Endometrial microvascular endothelial cells (primary cell): ENCODE data around the gene REN. TPM values are rescaled to one million over a fixed set of nuclear protein-coding genes. Genes with fewer than 3 reads are reported as not detected.

Experiments
- in situ Hi-C: cut with HindIII; loops from 2 replicates; pipeline ENCODE4 v1.10.0; 2017; ENCODE audit warnings: low sequenced_read_pairs, low pct_unique_long_range_greater_than_20kb; ENCODE audit errors: inconsistent ontology term
- total RNA-seq: library from RNA; depleted of rRNA; stranded (reverse); fragments of >200 nt; gene quantifications from one replicate; pipeline ENCODE4 v1.2.3, GENCODE V29; 2015; ENCODE audit errors: inconsistent ontology term

Gene REN
- total RNA-seq, 1 donor from 2014 or later = not detected

DNA sequence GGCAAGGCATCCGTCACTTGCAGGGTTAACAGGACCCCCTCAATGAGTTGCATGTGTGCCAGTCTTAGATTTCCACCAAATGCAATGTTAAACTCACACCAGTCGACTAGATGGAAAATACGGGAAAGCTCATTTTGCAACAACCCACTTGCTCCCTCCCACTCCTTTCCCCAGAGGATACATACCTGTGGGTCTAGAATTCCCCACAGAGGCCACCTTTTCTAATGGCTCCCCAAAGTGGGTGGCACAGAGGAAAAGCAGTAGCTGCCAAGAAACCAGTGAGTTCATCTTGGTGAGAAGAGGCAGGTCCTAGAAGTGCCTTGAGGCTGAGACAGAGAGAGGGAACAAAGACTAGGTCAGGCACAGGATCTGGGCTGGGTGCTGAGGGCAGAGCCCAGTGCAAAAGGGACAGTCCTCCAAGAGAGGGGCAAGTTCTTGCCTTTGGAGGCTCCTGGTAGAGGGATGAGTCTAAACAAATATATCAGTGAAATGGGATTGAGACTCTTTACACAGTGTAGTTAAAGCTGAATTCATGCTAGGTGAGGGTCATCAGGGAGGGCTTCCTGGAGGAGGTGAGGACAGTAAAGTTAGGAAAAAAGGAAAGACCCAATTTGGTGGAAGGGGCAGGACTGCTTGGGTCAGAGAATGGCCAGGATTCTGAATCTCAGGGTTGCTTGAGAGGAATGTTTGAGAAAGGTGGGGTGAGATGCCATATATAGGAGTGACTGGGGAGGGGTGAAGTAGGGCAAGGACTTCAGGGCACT lies 26.6 kb upstream of the REN start:
- in situ Hi-C loops = no loop called here

DNA sequence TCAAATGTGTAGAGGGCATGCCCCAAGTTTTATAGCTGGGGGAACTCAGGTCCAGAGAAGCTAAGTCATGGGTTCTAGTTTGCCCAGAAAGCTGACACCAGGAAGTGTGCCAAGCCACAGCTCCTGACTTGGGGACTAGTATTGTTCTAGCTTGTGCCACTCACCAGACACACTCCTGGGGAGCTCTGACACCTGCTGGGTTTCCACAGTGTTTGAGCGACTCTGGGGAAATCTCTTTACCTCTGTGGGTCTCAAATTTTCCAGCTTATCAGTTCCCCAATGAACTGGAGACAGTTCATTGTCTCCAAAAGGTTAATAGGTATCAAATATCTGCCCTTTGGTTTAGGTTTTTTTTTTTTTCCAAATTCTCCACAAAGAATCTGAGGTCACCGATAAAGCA lies 25.9 kb upstream of the REN start:
- in situ Hi-C loops = no loop called here

DNA sequence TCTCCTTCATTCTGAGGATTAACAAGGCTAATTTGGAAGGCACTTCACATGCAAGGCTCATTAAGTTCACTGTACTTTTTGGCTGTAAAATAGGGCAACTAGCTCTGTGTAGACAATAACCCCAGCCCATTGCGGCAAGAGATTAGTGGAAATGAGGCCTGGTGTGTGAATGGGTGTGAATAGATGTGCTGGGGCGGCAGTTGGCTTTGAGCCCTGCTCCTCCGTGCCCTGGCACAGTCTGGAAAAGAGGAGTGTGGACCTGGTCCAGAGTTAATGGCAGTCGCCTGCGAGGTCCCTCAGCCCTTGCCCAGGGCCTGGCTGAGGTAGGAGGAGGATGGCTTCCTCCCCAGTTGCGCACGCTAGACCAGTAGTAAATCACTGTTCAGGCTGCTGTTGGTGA lies 25.3 kb upstream of the REN start:
- in situ Hi-C loops = no loop called here

DNA sequence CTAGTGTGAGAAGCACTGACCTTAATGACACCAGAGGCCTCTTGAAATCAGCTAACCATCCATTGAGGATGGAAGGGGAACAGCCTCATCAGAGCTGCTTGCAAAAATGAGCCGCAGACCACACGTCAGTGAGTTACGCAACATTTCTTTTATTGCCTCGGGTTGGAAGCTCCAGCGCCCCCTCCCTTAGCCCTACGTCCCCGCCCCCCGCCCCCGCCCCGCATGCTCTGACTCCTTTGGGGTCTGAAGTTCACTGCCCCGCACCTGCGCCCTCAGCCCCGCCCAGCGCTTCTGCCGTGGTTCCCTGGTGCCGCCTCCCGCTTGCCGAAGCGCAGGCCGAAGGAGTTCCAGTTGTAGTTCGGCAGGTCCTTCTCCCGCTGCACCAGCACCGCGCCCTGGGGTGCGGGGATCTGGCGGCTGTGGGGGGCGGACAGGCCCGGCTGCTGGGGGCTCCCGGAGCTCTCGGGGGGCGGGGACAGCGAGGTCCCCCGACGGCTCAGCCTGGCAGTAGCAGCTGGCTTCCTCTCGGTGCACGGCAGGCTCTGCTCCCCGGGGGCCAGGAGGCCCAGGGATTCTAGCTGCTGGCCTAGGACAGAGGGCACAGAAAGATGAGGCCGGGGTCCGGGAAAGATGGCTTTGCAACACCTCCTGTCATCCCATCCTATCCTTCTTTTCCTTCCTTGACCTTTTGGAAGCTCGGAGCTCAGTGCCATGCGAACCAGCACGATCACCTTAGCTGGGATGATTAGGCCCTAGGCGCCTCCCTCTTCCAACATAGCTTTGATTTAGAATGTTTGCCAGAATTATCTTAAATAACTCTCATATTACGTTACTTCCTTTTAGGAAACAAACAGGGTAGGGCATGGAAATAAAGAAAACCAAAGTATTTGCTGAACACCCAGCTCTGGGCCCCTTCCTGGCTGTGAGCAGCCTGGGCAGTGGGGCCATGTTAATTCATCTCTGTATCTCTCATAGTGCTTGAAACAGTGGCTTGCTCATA lies 24.4 kb upstream of the REN start:
- in situ Hi-C loops = no loop called here

DNA sequence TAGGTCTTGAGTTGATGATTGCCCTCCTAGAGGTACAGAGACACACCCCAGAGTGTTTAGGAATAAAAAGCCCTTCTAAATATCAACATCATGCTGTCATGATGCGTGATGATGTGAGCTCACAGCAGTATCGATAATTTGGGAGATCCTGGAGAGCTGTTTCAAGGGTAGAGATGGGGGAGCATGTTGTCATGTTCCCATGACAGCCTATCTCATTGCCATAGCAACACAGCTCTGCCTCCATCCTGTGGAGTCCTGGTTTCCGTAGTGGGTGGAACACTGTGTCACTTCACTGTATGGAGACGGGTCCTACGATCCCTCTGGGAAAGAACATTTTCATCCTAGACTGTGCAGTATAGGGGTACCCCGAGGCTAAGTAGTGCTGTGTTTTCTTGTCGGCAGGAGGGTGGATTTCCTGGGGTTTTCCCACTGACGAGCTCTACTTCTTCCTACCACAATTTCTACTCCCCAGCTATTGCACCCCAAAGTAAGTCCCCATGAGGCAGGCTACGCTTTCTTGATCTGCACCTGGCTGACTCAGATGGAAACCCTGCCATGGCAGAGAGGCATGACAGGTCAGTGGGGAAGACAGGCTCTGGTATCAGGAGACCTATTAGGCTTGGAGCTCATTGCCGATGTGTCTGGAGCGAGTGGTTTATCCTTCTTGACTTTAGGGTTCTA lies 23.0 kb upstream of the REN start:
- in situ Hi-C loops = no loop called here

DNA sequence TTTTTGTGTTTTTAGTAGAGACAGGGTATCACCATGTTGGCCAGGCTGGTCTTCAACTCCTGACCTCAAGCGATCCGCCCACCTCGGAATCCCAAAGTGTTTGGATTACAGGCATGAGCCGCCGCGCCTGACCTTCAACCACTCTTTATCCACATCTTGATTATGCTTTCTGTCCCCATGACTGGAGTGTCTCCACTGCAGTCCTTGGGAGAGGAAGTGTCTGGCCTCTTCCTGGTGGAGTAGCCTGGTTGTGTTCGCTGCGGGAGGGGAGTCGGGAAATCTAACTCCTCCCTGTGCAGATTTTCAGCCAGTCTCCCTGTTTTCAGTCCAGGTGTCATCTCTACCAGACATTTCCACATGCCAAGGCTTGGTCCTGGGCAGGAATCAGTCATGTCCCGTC lies 20.5 kb upstream of the REN start:
- in situ Hi-C loops = no loop called here

DNA sequence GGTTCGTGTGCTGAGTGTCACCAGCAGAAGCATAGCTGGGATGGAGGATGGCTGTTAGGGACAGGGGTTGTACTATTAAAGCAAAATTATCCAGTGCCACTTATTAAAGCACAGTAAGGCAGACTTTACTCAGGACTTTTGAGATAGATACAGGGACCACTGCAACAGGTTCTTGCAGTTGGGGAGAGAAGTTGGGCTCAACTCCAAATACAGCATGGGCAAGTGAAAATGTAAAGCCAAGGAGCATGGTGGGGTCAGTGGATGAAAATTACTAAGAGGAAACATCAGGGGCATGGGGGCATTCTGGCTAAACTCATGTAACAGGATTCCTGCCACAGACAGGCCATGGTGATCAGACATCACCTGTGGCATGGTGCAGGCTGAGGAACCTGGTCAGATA lies 15.0 kb upstream of the REN start:
- in situ Hi-C loops = no loop called here

DNA sequence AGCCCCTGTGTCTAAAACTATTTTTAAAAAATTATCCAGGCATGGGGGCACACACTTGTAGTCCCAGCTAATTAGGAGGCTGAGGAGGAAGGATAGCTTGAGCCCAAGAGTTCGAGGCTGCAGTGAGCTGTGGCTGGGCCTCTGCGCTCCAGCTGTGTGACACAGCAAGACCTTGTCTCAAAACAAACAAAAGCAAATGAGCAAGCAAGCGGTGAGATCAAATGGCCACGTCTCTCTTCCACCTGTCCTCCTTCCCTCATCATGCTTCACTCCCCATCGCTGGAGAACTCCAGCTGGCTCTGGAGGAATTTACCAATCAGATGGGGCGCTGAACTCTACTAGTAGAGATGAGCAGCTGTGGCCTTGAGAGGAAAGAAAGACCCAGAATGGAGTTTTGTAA lies 14.0 kb upstream of the REN start:
- in situ Hi-C loops = no loop called here

DNA sequence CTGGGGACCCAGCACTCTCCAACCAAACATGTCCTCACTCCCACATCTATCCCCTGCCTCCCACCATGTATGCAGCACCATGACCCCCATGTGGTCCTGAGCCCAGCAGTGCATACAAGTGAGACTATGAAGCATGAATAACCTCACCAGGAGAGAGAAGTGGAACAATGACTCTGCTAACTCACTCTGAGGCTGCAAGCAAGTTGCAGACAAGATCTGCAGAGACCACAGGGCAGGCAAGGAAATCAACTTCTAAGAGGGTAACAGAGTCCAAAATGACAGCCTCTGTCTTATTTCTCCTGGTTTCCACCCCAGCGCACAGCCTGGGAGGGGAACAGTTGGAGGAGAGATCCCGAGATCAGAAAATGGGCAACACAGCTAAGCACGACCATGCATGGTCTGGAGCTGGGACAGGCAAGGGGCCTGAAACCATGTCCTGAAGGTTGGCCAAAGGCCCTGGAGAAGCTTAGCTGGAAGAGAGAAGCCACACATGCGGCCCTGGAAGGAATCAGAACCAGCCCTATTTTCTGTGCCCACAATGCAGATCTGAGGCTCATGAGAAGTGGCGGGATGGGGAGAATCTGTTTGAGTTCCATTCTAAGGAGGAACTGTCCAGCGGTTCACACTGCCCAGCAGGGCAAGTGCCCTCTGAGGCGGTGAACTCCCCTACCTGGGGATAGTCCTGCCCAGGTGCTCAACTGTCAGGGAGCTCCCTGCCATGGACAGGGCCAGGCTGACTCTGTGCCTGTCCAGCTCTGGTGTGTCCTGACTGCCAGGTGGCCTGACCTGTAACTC lies 12.5 kb upstream of the REN start:
- in situ Hi-C loops = no loop called here

DNA sequence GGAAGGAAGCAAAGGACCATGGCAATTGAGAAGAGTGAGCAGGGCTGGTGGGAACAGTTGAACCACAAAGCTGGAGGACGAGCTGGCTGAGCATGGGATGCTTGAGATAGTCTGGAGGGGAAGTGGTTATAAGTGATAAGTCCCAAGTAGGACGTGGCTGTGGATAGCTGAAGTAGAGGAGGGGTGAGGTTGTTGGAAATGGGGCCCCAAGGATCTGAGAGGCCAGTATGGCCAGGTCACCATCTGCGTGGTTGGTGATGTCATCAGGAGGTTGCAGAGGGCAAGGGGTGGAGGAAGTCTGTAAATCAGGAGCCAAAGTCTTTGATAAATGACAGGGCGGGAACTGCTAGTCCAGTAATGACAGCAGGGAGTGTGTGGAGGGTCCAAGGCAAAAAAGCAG lies 11.0 kb upstream of the REN start:
- in situ Hi-C loops = no loop called here

DNA sequence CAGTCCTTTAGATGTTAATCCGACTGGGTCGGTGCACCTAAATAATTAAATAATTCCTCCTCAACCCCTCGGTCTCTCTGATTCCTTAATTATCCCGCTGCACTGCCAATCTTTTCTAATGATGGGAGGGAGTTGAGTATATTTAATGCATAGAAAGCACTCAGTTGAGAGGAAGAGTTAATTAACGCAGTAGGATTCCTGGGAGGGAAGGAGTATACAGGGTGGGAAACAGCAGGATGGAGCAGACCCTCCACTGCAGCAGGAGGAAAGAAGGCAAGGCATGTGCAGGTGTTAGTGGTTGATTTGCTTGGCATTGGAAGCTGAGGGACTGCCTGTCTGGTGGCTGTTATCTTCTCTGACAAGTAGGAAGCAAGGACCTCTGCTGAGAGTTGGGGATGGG lies 9.9 kb upstream of the REN start:
- in situ Hi-C loops = no loop called here

DNA sequence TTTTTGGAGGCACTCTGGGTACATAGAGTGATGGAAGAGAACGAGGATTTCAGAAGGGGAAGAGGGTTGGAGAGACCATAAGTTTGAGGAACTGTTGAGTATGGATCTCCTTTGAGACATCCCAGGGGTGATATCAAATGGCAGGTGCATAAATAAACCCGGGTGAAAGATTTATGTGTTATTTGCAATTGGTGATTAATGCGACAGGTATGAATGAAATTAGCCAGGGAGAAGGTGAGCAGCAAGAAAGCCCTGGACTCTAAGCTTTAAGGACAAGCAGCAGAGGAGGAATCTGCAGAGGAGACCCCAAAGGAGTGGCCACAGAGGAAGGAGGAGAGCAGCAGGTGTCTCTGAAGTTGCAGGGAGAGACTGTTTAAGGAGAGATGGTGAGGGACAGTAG lies 8.8 kb upstream of the REN start:
- in situ Hi-C loops = no loop called here

DNA sequence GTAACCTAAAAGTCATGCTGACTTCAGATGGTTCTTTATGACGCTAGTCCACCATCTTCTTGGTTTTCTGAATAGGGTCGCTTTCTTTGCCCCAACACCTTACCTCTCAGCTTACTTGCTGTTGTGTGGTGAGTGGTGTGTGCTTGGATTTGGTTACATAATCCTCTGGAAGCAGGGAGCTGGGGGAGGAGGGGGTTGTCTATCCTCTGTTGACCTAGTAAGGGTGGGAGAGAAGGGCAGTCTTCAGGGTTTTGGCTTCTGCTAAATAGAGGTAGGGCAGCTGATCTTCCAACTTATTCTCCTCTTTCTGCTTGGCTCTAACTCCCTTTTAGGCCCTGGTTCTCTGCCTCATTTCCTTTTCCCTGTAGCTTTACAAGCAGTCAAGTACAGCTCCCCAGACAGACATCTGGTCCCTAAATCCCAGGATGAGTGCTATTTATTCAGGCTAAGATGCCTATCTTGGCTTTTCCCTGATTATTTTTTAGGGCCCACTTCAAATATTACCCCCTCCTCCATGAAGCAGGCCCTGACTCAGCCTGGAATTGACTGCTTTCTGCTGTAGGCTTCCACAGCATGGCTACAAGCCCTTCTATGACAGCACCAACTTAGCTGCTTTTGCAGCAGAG lies 6.4 kb upstream of the REN start:
- in situ Hi-C loops = no loop called here

DNA sequence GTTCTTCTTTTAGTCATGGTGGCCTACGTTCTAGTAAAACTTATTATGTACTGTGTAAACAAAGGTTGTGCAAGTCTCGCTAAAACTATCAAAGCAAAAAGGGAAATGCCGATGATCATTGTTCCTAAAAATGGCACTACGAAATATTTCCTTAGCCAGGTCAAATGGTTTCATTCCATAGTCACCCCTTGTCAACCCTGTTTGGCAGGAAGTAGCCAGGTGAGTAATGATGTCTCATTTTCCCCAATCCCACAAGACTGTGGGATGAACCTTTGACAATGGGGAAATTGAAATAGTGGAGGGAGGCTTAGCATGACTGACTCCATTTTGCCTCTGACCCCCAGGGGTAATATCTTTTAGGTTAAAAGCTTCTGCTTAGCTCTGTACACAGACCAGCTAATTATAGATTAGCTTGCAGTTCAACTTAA lies 5.6 kb upstream of the REN start:
- in situ Hi-C loops = no loop called here

DNA sequence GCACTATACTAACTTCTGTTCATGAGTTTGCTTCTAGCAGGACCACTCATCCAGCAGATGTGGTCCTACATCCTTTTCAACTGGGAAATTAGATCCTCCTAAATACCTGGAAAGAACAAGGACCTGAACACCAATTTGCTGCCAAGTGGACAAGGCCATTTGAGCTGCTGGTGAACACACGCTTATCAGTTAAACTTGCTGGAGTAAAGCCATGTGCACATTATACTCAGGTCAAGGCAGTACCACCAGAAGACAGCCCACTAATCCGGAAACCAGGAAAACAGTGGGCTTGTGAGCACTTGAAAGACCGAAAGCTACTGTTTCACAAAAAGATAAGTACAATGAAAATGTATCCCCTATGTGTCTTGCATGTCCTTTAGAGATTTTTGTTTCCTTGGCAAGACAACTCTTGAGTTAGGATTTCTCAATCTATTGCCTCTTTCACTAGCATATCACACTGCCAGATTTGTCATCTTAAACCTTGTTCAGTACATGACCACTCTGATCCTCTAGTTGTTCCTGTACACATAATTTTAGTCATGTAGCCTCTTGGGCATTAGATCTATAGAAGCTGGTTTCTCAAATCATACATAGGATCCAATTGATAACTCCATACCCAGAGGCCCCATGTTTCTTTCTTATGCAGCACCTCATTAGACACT lies 4.5 kb upstream of the REN start:
- in situ Hi-C loops = no loop called here

DNA sequence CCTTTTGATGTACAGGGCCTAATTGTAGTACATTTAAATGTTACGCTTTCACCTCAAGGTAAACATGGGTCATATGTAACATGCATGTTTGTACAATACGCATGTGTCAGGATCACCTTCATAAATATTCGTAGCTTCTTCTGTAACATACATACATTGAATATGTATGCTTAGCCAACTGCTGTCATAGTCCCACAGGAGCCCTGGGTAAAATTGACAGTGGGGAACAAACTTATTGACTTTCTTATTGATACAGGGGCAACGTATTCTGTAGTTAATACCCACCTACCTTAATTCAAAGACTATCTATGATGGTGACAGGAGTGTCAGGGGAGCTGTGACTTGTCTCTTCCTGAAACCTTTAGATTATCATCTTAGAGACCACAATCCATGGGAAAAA lies 3.7 kb upstream of the REN start:
- in situ Hi-C loops = no loop called here

DNA sequence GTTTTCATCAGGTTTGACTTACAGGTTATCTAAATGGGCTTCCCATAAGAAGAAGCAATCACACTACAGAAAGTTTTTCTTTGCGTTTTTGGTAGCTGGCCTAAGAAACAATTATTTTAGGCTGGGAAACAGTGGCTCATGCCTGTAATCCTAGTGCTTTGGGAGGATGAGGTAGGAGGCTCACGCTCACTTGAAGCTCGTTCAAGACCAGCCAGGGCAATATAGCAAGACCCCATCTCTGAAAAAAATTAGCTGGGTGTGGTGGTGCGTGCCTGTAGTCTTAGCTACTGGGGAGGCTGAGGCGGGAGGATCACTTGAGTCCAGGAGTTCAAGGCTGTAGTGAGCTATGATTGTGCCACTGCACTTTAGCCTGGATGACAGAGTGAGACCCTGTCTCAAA lies 1.6 kb upstream of the REN start:
- in situ Hi-C loops = no loop called here

DNA sequence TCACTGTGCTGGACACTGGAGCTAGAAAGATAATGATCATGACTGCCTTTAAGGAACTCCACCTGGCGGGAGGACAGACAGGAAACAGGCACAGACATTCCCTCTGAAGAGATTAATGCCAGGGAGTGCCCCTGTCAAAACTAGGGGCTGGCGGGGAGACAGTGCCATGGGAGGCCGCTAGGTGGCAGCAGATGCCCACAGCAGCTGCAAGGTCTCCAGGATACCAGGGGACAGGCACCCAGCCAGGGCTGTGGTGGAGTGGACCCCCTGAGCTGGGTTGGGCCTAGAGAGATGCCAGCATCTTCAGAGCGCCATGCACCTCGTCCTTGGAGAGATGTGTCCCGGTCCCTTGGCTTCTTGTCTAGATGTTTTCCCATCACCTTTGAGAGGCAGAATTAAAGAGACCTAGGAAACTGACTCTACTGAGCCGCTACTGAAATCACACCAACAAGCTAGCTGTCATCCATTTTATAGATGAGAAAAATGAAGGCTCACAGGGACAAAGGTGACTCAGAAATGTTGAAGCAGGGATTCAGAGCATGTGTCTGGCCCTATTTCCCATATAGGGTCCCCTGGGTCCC lies 3.6 kb downstream of the REN start:
- in situ Hi-C loops = no loop called here
